GM21447 (cell line): ENCODE measurements around the gene NR2F1.

Experiments
- ATAC-seq: cut with Tn5 transposase; IDR thresholded peaks from one replicate; pipeline ENCODE4 v1.9.1; 2021; ENCODE audit not compliant: unreplicated experiment

Gene NR2F1

DNA sequence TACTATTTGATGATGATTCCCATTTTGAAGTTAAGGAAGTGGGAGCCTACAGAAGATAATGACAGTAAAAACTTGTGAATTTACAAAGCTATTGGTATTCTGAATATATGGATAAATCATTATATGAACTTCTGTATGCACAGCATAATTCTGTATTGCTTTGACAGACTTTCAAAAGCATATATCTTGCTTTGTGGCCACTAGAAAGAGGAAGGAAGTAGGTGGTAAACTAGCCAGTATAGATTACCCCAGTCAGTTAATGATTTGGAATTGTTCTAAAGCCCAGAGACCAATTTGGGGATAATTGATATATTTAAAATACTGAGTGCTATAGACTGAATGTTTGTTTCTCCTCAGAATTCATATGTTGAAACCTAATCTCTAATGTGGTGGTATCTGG is 53.0 kb downstream of the NR2F1 start:
- no peak for ATAC-seq

GRCh38 chr5:93636837-93637236 is 53.8 kb downstream of the NR2F1 start:
- no peak for ATAC-seq

DNA sequence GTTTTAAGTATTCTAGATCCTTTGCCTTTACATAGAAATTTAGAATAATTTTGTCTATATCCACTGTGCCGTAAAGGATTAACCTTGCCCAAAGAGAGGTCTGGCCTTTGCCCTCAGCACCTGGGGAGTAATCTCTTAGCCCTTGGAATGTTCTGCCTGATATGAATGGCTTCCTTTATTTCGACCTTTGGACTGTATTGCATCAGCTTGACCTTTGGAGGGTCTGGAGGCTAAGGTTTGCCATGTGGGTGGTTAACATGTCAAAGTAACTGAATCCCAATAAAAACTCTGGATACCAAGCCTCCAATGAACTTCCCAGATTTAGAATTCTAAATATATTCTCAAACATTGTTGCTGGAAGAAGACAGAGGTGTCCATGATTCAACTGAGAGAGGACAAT is 54.7 kb downstream of the NR2F1 start:
- no peak for ATAC-seq

GRCh38 chr5:93642526-93642925 is 59.5 kb downstream of the NR2F1 start:
- no peak for ATAC-seq
